Sigmoid colon (tissue), 4 donors: Measurements from ENCODE around the gene TRIM44.
A peak's percentile ranks its signal among the peaks of the same experiment; 100 is the strongest.

ENCODE experiments used
- POLR2A ChIP-seq, 2 donors: fragments of 450-650 bp; IDR thresholded peaks; one replicate each; pipeline ENCODE4 v1.6.1; 2016; ENCODE audit warnings: antibody characterized with exemption in 2 of 2, mild to moderate bottlenecking in 2 of 2, moderate library complexity in 2 of 2
- POLR2AphosphoS5 ChIP-seq, 4 donors: sonication (generic); formaldehyde crosslinking; IDR thresholded peaks; one replicate each; pipeline ENCODE4 v1.6.1; 2017; ENCODE audit warnings: antibody characterized with exemption in 4 of 4
- TF ChIP-seq, protein P1 (sequence below), 4 experiments: fragments of 450-650 bp in 3 of 4; fragments of 200-600 bp in 1 of 4; IDR thresholded peaks; one replicate each; pipeline ENCODE4 v1.5.1; 2016 to 2019; ENCODE audit warnings: antibody characterized with exemption in 4 of 4, mild to moderate bottlenecking in 3 of 4, moderate library complexity in 2 of 4

GRCh38 chr11:35662649-35663407 is at the start of gene TRIM44:
- TF ChIP-seq, protein P1, sequence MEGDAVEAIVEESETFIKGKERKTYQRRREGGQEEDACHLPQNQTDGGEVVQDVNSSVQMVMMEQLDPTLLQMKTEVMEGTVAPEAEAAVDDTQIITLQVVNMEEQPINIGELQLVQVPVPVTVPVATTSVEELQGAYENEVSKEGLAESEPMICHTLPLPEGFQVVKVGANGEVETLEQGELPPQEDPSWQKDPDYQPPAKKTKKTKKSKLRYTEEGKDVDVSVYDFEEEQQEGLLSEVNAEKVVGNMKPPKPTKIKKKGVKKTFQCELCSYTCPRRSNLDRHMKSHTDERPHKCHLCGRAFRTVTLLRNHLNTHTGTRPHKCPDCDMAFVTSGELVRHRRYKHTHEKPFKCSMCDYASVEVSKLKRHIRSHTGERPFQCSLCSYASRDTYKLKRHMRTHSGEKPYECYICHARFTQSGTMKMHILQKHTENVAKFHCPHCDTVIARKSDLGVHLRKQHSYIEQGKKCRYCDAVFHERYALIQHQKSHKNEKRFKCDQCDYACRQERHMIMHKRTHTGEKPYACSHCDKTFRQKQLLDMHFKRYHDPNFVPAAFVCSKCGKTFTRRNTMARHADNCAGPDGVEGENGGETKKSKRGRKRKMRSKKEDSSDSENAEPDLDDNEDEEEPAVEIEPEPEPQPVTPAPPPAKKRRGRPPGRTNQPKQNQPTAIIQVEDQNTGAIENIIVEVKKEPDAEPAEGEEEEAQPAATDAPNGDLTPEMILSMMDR (IDR thresholded peaks at IDR 0.05), result no peak
- TF ChIP-seq POLR2A (IDR thresholded peaks at IDR 0.05) (no peak), POLR2AphosphoS5 (IDR thresholded peaks at IDR 0.05) (peak; percentile 51 to 76 (median 58))
